GM23338 (cell line): ENCODE measurements around the gene WDR70. TPM values are rescaled to one million over a fixed set of nuclear protein-coding genes. Genes with fewer than 3 reads are reported as not detected.

Experiments used
- ATAC-seq: fragments of 200-7000 bp; cut with Tn5 transposase; 3 replicates; pipeline ENCODE4 v1.9.1; 2020
- DNase-seq: peaks from one replicate; pipeline ENCODE4 v3.0.0-alpha.2; 2015; ENCODE audit warnings: low spot score
- H2AFZ ChIP-seq: fragments of 200-600 bp; sonication (generic); 2 replicates; pipeline ENCODE4 v1.8.0; 2016; ENCODE audit warnings: antibody characterized with exemption, mild to moderate bottlenecking, moderate library complexity
- H3F3A ChIP-seq: fragments of 200-600 bp; sonication (generic); replicated peaks from 2 replicates; pipeline ENCODE4 v1.8.0; 2017; ENCODE audit warnings: antibody characterized with exemption, mixed run types, low read depth
- H3K27ac ChIP-seq: fragments of 200-600 bp; sonication (generic); 2 replicates; pipeline ENCODE4 v1.6.1; 2016; ENCODE audit warnings: low read depth
- H3K27me3 ChIP-seq: fragments of 200-600 bp; sonication (generic); 2 replicates; pipeline ENCODE4 v1.8.0; 2016; ENCODE audit warnings: mild to moderate bottlenecking, mixed run types, moderate library complexity; ENCODE audit not compliant: insufficient read depth
- H3K36me3 ChIP-seq: fragments of 200-600 bp; sonication (generic); 2 replicates; pipeline ENCODE4 v1.8.0; 2016; ENCODE audit warnings: mild to moderate bottlenecking; ENCODE audit not compliant: insufficient read depth
- H3K4me1 ChIP-seq: fragments of 200-600 bp; sonication (generic); 2 replicates; pipeline ENCODE4 v1.8.0; 2016; ENCODE audit warnings: mild to moderate bottlenecking, moderate library complexity; ENCODE audit not compliant: insufficient read depth
- H3K4me2 ChIP-seq: fragments of 200-600 bp; sonication (generic); 2 replicates; pipeline ENCODE4 v1.7.1; 2017; ENCODE audit warnings: mixed run types
- H3K4me3 ChIP-seq: fragments of 200-600 bp; sonication (generic); 2 replicates; pipeline ENCODE4 v1.6.1; 2016; ENCODE audit warnings: mixed run types
- H3K79me2 ChIP-seq: fragments of 200-600 bp; sonication (generic); replicated peaks from 2 replicates; pipeline ENCODE4 v1.8.0; 2017; ENCODE audit warnings: mild to moderate bottlenecking; ENCODE audit not compliant: insufficient read depth
- H3K9me2 ChIP-seq: fragments of 200-600 bp; sonication (generic); 2 replicates; pipeline ENCODE4 v1.8.0; 2017; ENCODE audit not compliant: insufficient read depth
- H4K20me1 ChIP-seq: fragments of 200-600 bp; sonication (generic); replicated peaks from 2 replicates; pipeline ENCODE4 v1.8.0; 2017; ENCODE audit warnings: mild to moderate bottlenecking; ENCODE audit not compliant: insufficient read depth
- H3K27ac Mint-ChIP-seq: 2 replicates; pipeline ENCODE4 v1.8.0; 2020; ENCODE audit warnings: inconsistent platforms, mild to moderate bottlenecking, moderate library complexity, mixed read lengths
- H3K27me3 Mint-ChIP-seq: 3 replicates; pipeline ENCODE4 v1.8.0; 2022; ENCODE audit warnings: low read depth, mild to moderate bottlenecking, moderate library complexity, mixed read lengths, inconsistent platforms; ENCODE audit not compliant: insufficient read depth, poor library complexity
- H3K36me3 Mint-ChIP-seq: 3 replicates; pipeline ENCODE4 v1.8.0; 2021; ENCODE audit warnings: low read depth, mild to moderate bottlenecking, inconsistent platforms, moderate library complexity, mixed read lengths
- H3K4me1 Mint-ChIP-seq: 3 replicates; pipeline ENCODE4 v1.8.0; 2020; ENCODE audit warnings: mild to moderate bottlenecking, inconsistent platforms, mixed read lengths
- H3K4me3 Mint-ChIP-seq: 3 replicates; pipeline ENCODE4 v1.8.0; 2021; ENCODE audit warnings: moderate library complexity, mild to moderate bottlenecking, inconsistent platforms, mixed read lengths
- H3K9me3 Mint-ChIP-seq: 3 replicates; pipeline ENCODE4 v1.8.0; 2020; ENCODE audit warnings: moderate library complexity, mild to moderate bottlenecking, inconsistent platforms, mixed read lengths
- POLR2AphosphoS5 ChIP-seq: IDR thresholded peaks from 2 replicates; pipeline ENCODE4 v1.6.1; 2016; ENCODE audit warnings: antibody characterized with exemption, low read depth
- REST ChIP-seq: IDR thresholded peaks from one replicate; pipeline ENCODE4 v1.6.1; 2018; ENCODE audit warnings: antibody characterized with exemption; ENCODE audit not compliant: unreplicated experiment
- ZNF462 ChIP-seq: fragments of 250-450 bp; sonication (Bioruptor Pico); IDR thresholded peaks from 2 replicates; pipeline ENCODE4 v1.5.0; 2020; ENCODE audit warnings: mild to moderate bottlenecking, moderate library complexity
- polyA plus RNA-seq: library from polyadenylated mRNA; unstranded; fragments of >200 nt; fragmentation: Nextera tagmentation; extraction: Ambion mirVana; gene quantifications from 2 replicates; pipeline ENCODE4 v1.2.1, GENCODE V29; 2016
- total RNA-seq: library from RNA; depleted of rRNA; stranded (reverse); fragments of >200 nt; shearing (Covaris generic); gene quantifications from 2 replicates; pipeline ENCODE4 v1.2.3, GENCODE V29; 2014

The WDR70 gene
- total and polyA plus RNA-seq, 2 experiments from 2014 or later: 34.9 to 86.7 TPM

GRCh38 chr5:37658440-37658839 is 279.3 kb downstream of the WDR70 start:
- Histone ChIP-seq H3K36me3 (no peaks in the 10 kb centered on the region), H2AFZ (no peak overlapping the region), H3K4me3 (no peak overlapping the region), H3K4me1 (0 out of 2 replicates have a peak, but pooled peaks cover 6% of the 10 kb centered on the region), H3F3A (no peaks in the 10 kb centered on the region), H3K9me2 (no peaks in the 10 kb centered on the region), H3K4me2 (no peak overlapping the region), H3K27ac (no peak overlapping the region), H4K20me1 (no peaks in the 10 kb centered on the region), H3K79me2 (no peaks in the 10 kb centered on the region), H3K27me3 (no peaks in the 10 kb centered on the region)
- Mint-ChIP-seq H3K27me3 (no peaks in the 10 kb centered on the region), H3K36me3 (peaks cover 7% of the 10 kb centered on the region; the same call in 1 of the 3 replicates), H3K4me3 (no peak overlapping the region), H3K27ac (no peak overlapping the region), H3K4me1 (peaks cover 20% of the 10 kb centered on the region), H3K9me3 (peaks cover 8% of the 10 kb centered on the region; the same call in 1 of the 3 replicates)
- ATAC-seq: no peak
- DNase-seq: no peak
- TF ChIP-seq ZNF462 (CRISPR knock-in tag): no peak
- TF ChIP-seq REST: no peak
- TF ChIP-seq POLR2AphosphoS5: no peak
